Lung (tissue), 12 donors: ENCODE measurements around the gene ESYT1. TPM values are rescaled to one million over a fixed set of nuclear protein-coding genes. Genes with fewer than 3 reads are reported as not detected.
A peak's percentile ranks its signal among the peaks of the same experiment; 100 is the strongest.

Source experiments
- ATAC-seq: fragments of 200-7000 bp; cut with Tn5 transposase; one replicate; pipeline ENCODE4 v1.9.1; 2020; ENCODE audit warnings: moderate number of reproducible peaks; ENCODE audit not compliant: insufficient read depth, low FRiP score
- DNase-seq, 3 donors: peaks; one replicate each; pipeline ENCODE4 v3.0.0-alpha.2; 2013 to 2017
- H3K27ac ChIP-seq, 2 donors: one replicate each; pipeline ENCODE4 v1.5.1; 2013; ENCODE audit warnings: mild to moderate bottlenecking in 2 of 2, moderate library complexity in 2 of 2, control low read depth in 1 of 2, inconsistent platforms in 1 of 2, low read depth in 1 of 2, low read length in 1 of 2
- H3K27me3 ChIP-seq, 3 donors: one replicate each; pipeline ENCODE4 v1.5.1; 2013; ENCODE audit warnings: low read length in 2 of 3; ENCODE audit not compliant: control insufficient read depth in 3 of 3, insufficient read depth in 3 of 3
- H3K36me3 ChIP-seq, 4 donors: one replicate each; pipeline ENCODE4 v1.5.1; 2013; ENCODE audit warnings: low read length in 4 of 4, mild to moderate bottlenecking in 1 of 4, moderate library complexity in 1 of 4; ENCODE audit not compliant: control insufficient read depth in 4 of 4, insufficient read depth in 4 of 4
- H3K4me1 ChIP-seq, 5 donors: one replicate each; pipeline ENCODE4 v1.5.1; 2013; ENCODE audit warnings: low read length in 5 of 5, mild to moderate bottlenecking in 2 of 5, moderate library complexity in 1 of 5; ENCODE audit not compliant: control insufficient read depth in 5 of 5, insufficient read depth in 5 of 5
- H3K4me3 ChIP-seq: one replicate; pipeline ENCODE4 v1.5.1; 2013; ENCODE audit warnings: mild to moderate bottlenecking, control low read depth, moderate library complexity
- H3K9ac ChIP-seq, 2 donors: one replicate each; pipeline ENCODE4 v1.5.1; 2013; ENCODE audit warnings: low read length in 2 of 2, control low read depth in 1 of 2; ENCODE audit not compliant: insufficient read depth in 1 of 2
- H3K9me3 ChIP-seq, 4 donors: one replicate each; pipeline ENCODE4 v1.5.1; 2013; ENCODE audit warnings: low read length in 3 of 4, mild to moderate bottlenecking in 1 of 4, moderate library complexity in 1 of 4; ENCODE audit not compliant: control insufficient read depth in 4 of 4, insufficient read depth in 3 of 4
- CTCF ChIP-seq: IDR thresholded peaks from 2 replicates; pipeline ENCODE4 v1.5.1; 2012; ENCODE audit warnings: mild to moderate bottlenecking; ENCODE audit errors: control extremely low read depth, extremely low read depth
- WGBS, 2 donors: extraction: QIAGEN DNeasy Blood & Tissue Kit; methylation state at CpG; one replicate each; pipeline ENCODE4 v1.1.7; 2013; 5-methylcytosine and 5-hydroxymethylcytosine counted together
- polyA plus RNA-seq, 2 donors: library from polyadenylated mRNA; stranded (reverse); fragments of 200-250 nt; gene quantifications; one replicate each; pipeline ENCODE4 v1.2.1, GENCODE V29; 2013
- total RNA-seq, 2 donors: library from RNA; depleted of rRNA in 1 of 2; stranded (reverse); fragments of >200 nt in 1 of 2; gene quantifications; one replicate each; pipeline ENCODE4 v1.2.1, GENCODE V29; 2014 to 2021
- donor health status: control.
- donor health status: control.
- donor health status: Bipolar disorder and iron deficiency.
- donor health status: healthy.
- donor health status: DM: yes; HTN: yes; CAD: no.

ESYT1 gene
- total and polyA plus RNA-seq, 4 donors, result 23.5 to 131 (median 64.2) TPM

GRCh38 chr12:56189099-56189917 lies 61.2 kb downstream of the ESYT1 start, which contains the start of gene SMARCC2:
Gene SMARCC2, minus strand, starts transcription at chr12:56189483. Its CDS starts 22 bp downstream, at chr12:56189461.
- peak; percentile 84 for TF ChIP-seq CTCF
- ATAC-seq (peak; percentile 88), DNase-seq (peak; percentile 88 to 92 (median 92))
- H3K27ac ChIP-seq, result peak within 1 kb of the TSS; percentile 80 to 93
- peaks cover 0 to 22% (median 5%) of the 10 kb centered on the region in 5 donors for H3K4me1 ChIP-seq
- WGBS, 2 donors, result 1% methylated on average over 67 to 93 of the region's 93 CpGs
- H3K4me3 ChIP-seq, result peak within 1 kb of the TSS; percentile 78
- H3K9ac ChIP-seq, result peak within 1 kb of the TSS; percentile 77 to 86
- peaks cover 3 to 16% (median 7%) of the 10 kb centered on the region in 4 donors for H3K36me3 ChIP-seq
- H3K27me3 ChIP-seq, result no peaks in the 10 kb centered on the region
- H3K9me3 ChIP-seq, result no peaks in the 10 kb centered on the region

DNA sequence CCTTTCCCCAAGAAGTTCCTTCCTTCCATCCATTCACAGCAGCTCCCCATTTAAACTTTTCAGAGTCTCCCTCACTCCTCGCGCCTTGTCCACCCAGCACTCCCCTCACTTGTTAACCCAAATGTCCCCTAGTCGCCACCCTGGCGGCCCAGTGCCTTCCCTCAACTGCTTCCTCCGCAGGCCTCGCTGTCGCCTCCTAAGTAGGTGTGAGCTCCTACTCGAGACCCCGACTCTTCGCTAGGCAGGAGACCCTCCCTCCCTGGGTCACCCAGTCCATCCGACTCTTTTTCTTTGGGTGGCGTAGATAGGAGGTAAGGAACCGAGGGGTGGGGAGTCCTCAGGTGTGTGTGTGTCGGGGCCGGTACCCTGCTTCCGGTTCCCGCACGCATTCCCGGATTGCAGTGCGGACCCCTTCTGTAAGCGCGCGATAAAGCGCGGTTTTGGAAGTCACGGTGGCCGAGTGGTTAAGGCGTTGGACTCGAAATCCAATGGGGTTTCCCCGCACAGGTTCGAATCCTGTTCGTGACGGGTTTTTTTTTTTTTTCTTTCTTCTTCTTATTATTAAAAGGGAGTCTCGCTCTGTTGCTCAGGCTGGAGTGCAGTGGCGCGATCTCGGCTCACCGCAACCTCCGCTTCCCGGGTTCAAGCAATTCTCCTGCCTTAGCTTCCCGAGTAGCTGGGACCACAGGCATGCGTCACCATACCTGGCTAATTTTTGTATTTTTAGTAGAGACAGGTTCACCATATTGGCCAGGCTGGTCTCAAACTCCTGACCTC lies 62.0 kb downstream of the ESYT1 start:
- ATAC-seq, result peak; percentile 75

GRCh38 chr12:56190695-56191155 lies 62.7 kb downstream of the ESYT1 start:
- Histone ChIP-seq H3K4me3 (no peak overlapping the region), H3K27ac (peak overlapping the region; percentile 77 to 87), H3K4me1 (peaks cover 0 to 22% (median 5%) of the 10 kb centered on the region in 5 donors), H3K36me3 (peaks cover 0 to 4% (median 2%) of the 10 kb centered on the region in 4 donors), H3K27me3 (no peaks in the 10 kb centered on the region), H3K9ac (peak overlapping the region; percentile 40 to 86), H3K9me3 (no peaks in the 10 kb centered on the region)
- peak; percentile 16 to 35 (median 19) for DNase-seq
- 19 to 27% methylated on average over 9 of the region's 9 CpGs for WGBS, 2 donors
- no peak for ATAC-seq
- no peak for TF ChIP-seq CTCF

More for the DNA sequence above, 62.0 kb downstream of the ESYT1 start:
- no peak for TF ChIP-seq CTCF
- Histone ChIP-seq H3K9ac (peak overlapping the region; percentile 77 to 86), H3K27me3 (no peaks in the 10 kb centered on the region), H3K27ac (peak overlapping the region; percentile 77 to 87), H3K36me3 (peaks cover 0 to 10% (median 3%) of the 10 kb centered on the region in 4 donors), H3K4me1 (peaks cover 0 to 22% (median 5%) of the 10 kb centered on the region in 5 donors), H3K9me3 (no peaks in the 10 kb centered on the region), H3K4me3 (peak overlapping the region; percentile 78)
- 1% methylated on average over 42 of the region's 42 CpGs for WGBS, 2 donors
- peak; percentile 94 to 96 (median 95) for DNase-seq
